ENCODE data around the gene ADGRB3.
"Not testable (repeated sequence)": the region's sequence is repeated elsewhere in the genome, so short reads cannot be mapped to it uniquely, and the experiment has no call there.

Gene ADGRB3

DNA sequence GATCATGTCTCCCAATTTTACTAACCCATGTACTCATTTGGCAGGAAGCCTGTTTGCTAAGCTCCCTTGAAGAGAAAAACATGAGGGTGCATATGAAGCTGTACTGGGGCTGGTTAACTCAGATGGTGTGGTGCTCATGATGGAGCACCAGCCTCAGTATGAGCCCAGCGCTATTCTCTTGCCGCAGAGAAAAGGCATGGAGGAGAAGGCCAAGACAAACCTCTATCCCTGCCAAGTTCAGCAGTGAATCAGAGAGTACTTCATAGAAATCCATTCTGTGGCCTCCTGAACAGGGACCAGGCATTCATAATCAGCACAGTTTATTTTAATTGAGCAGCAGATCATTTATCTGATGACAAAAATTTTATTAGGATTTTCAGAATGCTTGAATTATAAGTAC lies 763.6 kb downstream of the ADGRB3 start:
- no peak for DNase-seq
- in situ Hi-C loops (cut with MboI; ENCODE audit: low pct_unique_long_range_greater_than_20kb, low sequenced_read_pairs): no loop called here

- in situ Hi-C loops (cut with MboI; ENCODE audit: low pct_unique_long_range_greater_than_20kb, low sequenced_read_pairs): no loop called here
- no peak for DNase-seq
Measured at GRCh38 chr6:69408886-69409285, 773.8 kb downstream of the ADGRB3 start.

GRCh38 chr6:69416776-69417175 lies 781.7 kb downstream of the ADGRB3 start:
- in situ Hi-C loops (cut with MboI; ENCODE audit: low pct_unique_long_range_greater_than_20kb, low sequenced_read_pairs): no loop called here
- no peak for DNase-seq

DNA sequence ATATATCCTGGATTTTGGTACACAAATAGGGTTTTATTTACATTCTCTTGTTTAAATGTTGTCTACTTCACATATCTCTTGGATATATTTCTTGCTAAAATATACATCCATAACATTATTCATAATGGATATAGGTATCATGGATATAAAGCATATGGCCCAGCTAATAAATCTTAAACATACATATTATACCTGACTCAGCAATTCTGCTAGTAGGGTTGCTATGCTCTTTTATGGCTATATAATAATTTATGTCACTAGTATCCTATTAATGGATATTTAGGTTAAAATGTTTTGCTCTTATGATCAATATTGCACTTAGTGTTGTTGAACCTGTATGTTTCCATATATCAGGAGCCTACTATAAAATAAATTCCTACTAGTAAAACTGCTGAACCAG lies 786.2 kb downstream of the ADGRB3 start:
- in situ Hi-C loops (cut with MboI; ENCODE audit: low pct_unique_long_range_greater_than_20kb, low sequenced_read_pairs): no loop called here
- DNase-seq: no peak

- no peak for DNase-seq
- in situ Hi-C loops (cut with MboI; ENCODE audit: low pct_unique_long_range_greater_than_20kb, low sequenced_read_pairs): no loop called here
Measured at GRCh38 chr6:69422020-69422419, 786.9 kb downstream of the ADGRB3 start.

GRCh38 chr6:69422475-69422874 lies 787.4 kb downstream of the ADGRB3 start:
- DNase-seq: no peak
- in situ Hi-C loops (cut with MboI; ENCODE audit: low pct_unique_long_range_greater_than_20kb, low sequenced_read_pairs): no loop called here

GRCh38 chr6:69423785-69424184 lies 788.7 kb downstream of the ADGRB3 start:
- DNase-seq: no peak
- in situ Hi-C loops (cut with MboI; ENCODE audit: low pct_unique_long_range_greater_than_20kb, low sequenced_read_pairs): no loop called here

- in situ Hi-C loops (cut with MboI; ENCODE audit: low pct_unique_long_range_greater_than_20kb, low sequenced_read_pairs): no loop called here
- DNase-seq: no peak
Measured at GRCh38 chr6:69424581-69424980, 789.5 kb downstream of the ADGRB3 start.

GRCh38 chr6:69427882-69428281 lies 792.8 kb downstream of the ADGRB3 start:
- in situ Hi-C loops (cut with MboI; ENCODE audit: low pct_unique_long_range_greater_than_20kb, low sequenced_read_pairs): no loop called here
- no peak for DNase-seq

GRCh38 chr6:69432168-69432567 lies 797.1 kb downstream of the ADGRB3 start:
- in situ Hi-C loops (cut with MboI; ENCODE audit: low pct_unique_long_range_greater_than_20kb, low sequenced_read_pairs); DNase-seq: not testable (repeated sequence)

- in situ Hi-C loops (cut with MboI; ENCODE audit: low pct_unique_long_range_greater_than_20kb, low sequenced_read_pairs); DNase-seq: not testable (repeated sequence)
Measured at GRCh38 chr6:69433116-69433515, 798.0 kb downstream of the ADGRB3 start.

DNA sequence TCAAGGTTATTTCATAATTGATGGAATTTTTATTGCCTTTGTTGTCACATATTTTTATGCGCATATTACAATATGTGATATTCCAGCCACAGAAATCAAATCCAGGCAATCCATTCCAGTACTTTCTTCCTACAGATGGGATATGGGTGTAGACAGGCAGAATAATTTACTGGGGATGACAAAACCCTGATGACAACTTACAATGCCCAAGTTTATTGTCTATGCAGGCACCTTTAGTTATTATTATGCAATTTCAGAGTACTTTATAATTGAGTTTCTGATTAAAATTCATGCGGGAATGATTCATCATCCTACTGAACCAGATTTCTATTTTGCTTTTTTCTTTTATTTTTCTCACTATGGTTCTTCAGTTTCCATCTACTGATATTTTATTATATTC lies 803.0 kb downstream of the ADGRB3 start:
- in situ Hi-C loops (cut with MboI; ENCODE audit: low pct_unique_long_range_greater_than_20kb, low sequenced_read_pairs): no loop called here
- no peak for DNase-seq
